HG03575 (cell line): ENCODE data around the gene KCNE4.

Source experiments
- ATAC-seq: cut with Tn5 transposase; IDR thresholded peaks from one replicate; pipeline ENCODE4 v1.9.1; 2021; ENCODE audit not compliant: unreplicated experiment, insufficient number of reproducible peaks, low FRiP score; ENCODE audit errors: extremely low read depth

Gene KCNE4

DNA sequence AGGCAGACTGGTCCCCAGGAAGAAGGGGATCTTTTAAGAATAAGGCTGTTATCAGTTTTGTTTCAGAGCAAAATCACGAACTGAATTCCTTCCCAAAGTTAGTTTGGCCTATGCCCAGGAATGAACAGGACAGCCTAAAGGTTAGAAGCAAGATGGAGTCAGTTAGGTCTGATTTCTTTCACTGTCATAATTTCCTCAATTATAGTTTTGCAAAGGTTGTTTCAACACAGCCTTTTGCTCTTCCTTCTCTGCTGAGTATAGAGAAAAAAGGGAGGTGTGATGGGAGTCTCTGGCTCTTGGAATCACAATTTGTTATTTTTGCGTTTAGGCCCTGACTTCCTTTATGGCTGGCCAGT, 14.6 kb upstream of the KCNE4 start:
- no peak for ATAC-seq

DNA sequence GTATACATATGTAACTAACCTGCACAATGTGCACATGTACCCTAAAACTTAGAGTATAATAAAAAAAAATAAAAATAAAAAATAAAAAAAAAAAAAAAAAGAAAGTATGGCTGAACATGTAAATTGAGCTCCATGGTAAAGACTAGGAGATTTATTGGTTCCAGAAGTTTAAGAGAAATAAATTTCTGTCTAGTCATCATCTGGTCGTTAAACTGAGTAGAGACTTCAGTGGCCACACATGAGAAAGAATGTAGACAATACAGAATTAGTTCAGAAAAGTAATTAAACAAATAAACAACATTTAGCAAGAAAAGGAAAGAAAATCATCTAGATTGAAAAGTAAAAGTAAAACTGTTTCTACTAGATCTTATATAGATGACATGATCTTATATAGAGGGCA, 12.4 kb upstream of the KCNE4 start:
- ATAC-seq, result no peak

DNA sequence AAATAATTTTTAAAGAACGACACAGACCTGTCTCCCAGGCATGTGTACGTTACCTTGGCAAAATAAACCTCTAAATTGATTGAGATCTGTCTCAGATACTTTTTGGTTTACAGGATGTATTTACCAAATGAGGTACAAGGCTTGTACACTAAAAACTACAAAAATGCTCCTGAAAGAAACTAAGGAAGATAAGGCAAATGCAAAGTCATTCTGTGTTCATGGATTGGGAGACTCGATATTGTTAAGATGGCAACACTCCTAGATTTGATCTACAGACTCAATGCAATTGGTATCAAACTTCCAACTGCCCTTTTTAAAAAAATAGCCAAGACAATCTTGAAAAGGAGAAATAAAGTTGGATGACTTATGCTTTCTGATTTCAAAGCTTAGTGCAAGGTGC, 11.5 kb upstream of the KCNE4 start:
- ATAC-seq, result no peak

DNA sequence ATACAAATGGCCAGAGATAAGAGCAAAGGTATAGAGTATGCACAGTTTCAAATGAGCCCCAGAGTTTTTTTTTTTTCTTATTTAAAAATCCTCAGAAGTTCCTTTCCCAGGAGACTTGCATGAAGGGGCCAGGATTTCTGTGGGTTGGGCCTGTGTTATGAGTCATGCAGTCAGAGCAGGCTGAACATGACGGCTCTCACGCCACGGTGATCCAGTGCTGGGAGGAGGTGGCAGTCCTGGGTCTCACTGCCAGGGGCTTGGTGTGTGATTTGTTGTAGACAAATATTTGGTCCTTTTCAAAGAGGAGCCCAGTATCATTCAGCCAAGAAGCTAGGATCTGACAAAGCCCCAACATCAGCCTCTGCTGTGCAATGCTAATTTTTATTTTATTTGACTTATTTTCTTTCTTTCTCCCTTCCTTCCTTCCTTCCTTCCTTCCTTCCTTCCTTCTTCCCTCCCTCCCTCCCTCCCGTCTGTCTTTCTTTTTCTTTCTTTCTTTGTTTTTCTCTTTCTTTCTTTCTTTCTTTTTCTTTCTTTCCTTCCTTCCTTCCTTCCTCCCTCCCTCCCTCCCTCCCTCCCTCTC, 10.4 kb upstream of the KCNE4 start:
- ATAC-seq, result no peak

DNA sequence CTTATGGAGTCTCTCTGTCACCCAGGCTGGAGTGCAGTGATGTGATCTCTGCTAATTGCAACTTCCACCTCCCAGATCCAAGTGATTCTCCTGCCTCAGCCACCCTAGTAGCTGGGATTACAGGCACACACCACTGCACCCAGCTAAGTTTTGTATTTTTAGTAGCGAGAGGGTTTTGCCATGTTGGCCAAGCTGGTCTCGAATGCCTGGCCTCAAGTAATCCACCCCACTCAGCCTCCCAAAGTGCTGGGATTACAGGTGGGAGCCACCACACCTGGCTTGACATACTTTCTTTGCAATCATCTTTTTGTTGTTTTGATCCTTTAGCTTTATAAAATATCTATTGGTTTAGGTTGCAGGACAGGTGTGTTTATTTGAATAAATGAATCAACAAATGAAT, 9.7 kb upstream of the KCNE4 start:
- ATAC-seq, result no peak

DNA sequence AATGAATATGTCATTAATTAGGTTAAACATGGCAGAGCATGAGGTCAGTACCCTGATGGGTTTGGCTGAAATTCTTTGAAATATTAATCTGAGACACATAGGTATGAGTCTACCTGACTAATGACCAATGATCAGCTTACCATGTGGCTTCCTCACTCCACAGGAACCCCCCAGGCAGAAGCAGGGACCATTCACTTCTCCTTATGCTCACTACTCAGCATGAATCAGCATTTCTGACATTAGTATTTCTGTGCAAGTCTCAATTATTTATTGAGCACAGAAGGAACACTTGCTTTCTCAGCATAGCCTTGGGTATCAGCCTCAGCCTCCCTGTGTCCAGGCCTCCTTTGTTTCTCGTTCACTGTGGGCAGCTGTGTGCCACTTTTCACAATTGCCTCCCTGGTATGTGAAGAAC, 9.3 kb upstream of the KCNE4 start:
- no peak for ATAC-seq

DNA sequence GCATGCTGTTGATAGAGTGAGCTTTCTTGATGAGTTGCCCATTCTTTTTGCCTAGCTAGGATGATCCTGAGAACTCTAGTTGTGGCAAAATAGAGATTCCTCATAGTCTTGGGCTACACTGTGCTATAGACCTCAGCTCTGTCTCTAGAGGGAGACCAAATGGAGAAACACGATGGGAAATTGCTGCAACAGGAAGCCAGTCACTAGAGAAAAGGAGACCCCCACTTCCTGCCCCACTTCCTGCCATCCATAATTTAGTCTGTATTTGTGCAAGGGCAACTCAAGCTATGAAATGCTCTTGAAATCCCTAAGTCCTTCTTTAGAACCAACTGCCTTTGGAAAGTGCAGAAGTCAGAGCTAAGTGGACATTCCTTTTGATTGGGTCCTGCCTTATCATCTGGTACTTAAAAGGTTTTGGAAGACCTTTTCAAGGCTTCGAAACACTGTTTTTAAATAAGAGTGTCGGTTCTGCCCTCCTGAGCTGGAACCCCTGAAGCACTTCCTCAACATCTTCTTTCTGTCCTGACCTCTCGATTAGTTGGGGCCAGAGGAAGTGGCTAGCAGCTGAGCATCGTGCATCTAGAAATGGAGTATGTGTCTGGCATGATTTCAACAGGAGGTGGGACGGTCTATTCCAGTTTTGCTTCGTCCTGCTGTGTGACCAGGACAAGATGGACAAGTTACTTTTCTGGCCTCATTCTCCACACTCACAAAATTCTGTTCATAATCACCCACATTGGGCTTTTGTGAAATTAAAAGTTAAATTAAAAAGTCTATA, 8.6 kb upstream of the KCNE4 start:
- no peak for ATAC-seq

DNA sequence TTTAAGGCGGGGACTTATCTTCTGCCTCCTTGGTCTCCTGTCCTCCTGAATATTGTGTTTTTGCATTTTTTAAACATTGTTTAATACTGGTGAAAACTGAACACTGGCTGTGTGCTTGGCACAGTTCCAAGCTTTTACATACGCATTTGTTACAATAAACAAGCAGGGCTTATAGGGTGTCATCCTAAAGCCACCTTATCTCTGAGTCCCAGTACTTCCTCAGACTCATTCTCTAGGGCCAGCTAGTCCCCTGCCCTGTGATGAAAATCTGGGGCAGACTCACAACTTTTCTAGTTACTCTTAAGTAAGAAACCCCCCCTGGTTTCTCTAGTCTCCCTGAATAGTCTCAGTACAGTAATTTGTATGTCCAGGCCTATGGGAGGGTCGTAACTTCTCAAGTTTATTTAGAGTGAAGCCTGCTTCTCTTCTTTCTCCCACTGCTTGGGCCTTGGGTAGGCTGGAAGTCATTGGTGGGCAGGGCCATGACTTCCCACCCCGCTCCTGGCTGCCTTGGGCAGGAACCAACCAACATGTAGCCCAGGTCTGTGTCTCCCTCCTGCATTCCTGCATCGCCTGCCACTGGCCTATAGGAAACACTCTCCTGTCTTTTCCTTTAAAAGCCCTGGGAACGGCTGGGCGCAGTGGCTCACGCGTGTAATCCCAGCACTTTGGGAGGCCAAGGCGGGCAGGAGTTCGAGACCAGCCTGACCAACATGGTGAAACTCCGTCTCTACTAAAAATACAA, 7.7 kb upstream of the KCNE4 start:
- ATAC-seq, result no peak

DNA sequence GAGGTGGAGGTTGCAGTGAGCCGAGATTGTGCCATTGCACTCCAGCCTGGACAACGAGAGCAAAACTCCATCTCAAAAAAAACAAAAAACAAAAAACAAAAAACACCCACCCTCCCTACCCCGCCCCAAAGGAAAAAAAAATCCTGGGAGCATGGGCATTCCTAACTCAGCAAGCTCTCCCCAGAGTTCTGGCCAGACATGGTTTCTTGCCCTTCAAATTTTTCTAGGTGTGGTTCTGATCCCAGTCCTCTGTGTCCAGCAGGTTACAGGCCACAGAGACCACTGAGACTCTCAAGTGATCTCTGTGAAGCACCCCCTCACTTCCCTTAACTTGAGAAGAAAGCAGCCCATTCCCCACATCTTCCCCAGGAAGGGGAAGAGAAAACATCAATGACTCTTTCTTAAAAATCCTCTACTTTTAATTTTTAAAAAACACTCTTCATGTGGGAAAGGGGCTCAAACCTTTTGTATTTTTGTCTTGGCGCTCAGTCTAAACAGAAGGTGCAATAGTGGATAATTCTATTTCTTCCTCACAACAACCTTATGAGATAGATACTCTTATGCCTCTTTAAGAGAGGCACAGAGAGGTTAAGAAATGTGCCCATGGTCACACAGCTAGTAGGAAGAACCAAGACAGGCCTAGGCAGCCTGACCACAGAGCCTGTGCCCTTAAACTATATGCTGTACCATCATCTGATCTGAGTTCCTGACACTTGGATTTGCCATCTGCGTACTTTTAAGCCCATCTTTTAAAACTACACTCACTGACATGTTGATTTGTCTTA, 6.9 kb upstream of the KCNE4 start:
- ATAC-seq, result no peak

DNA sequence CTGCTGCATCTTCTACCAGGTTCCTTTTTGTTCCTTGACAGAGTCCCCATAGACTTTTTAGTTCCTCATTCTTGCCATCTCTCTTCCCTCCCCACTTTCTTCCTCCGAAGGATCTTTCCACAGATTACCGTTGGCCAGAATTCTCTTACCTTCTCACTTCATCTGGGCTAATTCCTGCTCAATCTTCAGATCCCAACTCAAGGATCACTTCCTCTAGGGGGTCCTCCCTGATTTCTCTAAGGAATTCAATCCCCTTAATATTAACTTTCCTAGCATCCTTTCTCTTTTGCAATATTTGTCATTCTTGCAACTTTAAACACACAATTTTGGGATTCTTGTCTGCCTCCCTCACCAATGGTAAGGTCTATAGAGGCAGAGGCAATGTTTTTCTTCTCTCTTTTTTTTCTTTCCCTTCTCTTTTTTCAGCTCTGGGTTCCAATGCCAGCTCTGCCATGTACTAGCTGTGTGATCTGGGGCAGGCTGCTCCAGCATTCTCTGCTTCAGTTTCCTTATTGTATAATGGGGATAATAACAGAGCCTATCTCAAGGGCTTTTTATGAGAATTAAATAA, 5.4 kb upstream of the KCNE4 start:
- ATAC-seq, result no peak

DNA sequence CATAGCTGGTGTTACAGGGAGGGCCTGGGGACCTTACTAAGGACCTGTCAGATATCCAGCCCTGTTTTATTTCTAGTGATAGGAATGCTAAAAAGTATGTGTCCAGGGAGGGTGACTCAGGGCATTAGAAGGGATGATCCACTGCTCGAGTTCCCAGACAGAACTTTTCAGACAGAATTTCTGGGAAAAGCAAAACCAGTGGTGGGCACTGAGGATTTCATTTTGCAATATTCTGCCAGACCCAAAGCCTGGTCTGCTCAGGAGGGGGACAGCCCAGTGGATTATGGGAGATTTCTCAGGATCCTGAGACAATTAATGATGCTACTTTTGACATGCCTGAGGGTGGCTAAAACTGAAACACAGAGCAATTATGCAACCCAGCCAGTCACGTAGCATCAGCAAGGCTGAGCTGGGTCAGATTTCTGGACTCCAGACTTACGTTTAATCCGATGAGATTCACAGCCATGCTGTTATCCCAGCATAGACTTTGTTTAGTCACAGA, 4.7 kb upstream of the KCNE4 start:
- ATAC-seq, result no peak

DNA sequence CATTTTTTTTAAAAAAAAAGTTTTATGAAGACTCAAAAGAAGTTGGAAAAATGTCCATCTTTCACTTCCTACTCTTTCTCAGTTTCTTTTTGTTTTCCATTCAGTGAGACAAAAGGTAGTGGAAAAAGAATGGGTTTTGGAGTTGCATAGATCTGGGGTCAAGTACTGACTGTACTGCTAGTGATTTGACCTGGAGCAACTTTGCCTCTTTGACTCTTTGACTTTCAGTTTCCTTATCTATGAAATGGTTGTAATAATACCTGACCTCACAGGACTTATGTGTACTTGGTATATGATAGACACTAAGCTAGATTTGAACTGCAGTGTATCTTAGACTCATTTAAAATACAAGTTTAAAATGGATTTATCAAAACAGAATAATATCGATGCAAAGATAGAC, 3.5 kb upstream of the KCNE4 start:
- ATAC-seq, result no peak

DNA sequence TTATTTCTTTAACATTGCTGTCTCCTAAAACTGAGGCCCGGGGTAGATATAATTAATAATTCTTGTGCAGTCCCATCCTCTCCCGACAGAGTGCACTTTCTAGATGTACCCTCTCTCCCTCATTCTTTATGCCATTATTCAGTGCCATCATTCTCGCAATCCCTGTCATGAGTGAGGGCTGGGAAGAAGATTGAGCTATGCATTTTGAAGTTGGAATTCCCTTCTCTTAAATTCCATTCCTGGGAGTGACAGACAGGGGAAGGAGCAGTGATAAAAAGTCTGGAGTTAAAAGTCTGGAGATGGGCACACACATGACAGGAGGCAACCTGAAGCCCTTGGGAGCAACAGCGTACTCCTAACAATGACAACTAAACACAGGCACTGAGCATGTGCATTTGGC, 2.6 kb upstream of the KCNE4 start:
- ATAC-seq, result no peak

DNA sequence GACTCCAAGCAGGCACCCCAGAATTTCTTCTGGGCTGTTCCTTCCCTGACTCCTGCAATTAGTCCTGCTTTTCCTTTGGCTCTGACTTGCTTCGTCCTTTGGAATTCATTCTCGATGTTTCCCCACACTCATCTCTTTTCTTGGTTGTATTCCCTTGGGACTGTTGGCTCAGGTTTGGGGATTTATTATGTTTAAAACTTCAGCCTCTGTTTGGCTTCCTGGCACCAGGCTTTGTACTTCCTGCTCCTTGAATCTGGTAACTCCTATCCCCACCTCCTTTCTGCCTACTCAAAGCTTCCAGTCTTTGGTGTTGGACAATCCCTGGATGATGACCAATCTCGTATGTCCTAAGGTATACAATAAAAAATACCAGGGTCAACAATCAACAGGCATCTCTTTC, 1.8 kb upstream of the KCNE4 start:
- ATAC-seq, result no peak

DNA sequence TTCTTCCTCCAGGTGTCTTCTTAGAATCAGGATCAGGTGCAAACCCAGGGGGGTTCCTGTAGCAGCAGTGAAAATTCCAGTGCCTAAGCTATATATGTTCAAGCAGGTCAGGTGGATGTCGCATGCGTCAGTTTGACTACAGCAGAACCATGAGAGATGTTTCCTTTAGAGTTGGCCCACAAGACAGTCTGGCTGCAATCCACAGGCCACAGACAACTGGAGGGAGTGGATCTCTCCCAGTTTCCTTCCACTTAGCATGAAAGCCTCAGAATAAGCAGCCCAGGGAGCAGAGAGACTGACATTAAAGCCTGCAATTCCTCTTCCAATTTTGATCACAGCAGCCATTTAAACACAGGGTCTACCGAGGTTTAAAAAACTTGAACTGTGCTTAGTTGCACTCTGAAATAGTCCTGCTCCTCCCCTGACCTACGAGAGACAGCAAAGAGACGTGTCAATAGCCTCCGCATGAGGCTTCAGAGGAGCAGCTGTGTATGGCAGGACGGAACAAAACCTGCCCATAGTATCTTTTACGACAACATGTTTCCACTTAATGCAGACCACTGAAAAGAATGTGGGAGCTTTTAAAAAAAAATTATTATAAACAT, 988 bp upstream of the KCNE4 start:
- ATAC-seq, result no peak

DNA sequence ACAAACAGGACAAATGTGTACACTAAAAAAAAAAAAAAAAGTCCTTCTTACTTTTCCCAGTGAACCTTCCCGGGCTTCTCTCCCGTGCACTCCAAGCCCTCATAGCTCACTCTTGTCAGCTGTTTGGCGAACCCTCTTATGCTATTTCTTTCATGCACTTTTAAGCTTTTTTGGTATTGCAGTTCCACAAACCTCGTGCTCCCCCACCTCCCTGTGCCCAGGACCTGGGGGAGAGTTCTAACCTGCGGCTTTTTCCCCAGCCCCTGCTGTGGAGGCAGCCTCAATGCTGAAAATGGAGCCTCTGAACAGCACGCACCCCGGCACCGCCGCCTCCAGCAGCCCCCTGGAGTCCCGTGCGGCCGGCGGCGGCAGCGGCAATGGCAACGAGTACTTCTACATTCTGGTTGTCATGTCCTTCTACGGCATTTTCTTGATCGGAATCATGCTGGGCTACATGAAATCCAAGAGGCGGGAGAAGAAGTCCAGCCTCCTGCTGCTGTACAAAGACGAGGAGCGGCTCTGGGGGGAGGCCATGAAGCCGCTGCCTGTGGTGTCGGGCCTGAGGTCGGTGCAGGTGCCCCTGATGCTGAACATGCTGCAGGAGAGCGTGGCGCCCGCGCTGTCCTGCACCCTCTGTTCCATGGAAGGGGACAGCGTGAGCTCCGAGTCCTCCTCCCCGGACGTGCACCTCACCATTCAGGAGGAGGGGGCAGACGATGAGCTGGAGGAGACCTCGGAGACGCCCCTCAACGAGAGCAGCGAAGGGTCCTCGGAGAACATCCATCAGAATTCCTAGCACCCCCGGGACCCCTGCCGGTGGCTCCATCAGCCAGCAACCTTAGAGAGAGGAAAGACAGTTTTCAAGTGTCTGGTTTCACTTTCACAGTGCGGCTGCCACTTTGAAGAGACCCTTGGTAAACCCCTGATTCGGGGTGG, 826 bp downstream of the KCNE4 start:
- ATAC-seq, result no peak

DNA sequence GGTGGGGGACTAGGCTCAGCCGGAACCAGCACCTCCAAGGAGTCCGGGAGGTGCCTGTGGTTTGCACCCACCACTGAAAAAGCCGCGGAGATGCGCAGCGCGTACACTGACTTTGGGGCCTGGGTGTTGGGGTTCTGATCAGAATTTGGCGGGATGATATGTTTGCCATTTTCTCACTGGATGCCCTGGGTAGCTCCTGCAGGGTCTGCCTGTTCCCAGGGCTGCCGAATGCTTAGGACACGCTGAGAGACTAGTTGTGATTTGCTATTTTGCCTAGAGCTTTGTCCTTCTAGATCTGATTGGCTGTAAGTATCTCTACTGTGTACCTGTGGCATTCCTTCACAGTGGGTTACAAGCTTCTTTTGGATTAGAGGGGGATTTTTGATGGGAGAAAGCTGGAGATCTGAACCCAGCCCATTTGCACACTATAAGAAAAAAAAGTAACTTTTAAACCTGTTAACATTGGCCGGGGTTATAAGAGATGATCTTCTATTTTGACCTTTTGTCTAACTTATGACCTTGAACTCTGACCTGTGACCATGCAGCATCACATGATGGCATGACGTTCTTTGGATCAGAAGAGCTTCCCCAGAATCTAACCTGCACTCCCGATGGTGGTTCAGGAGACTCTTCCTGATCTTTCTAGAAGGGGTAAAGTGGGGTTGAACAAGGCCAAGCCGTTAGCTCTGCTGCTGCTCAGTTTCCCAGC, 1.6 kb downstream of the KCNE4 start:
- no peak for ATAC-seq
